Measurements from ENCODE around the gene CLEC14A.

GRCh38 chr14:38282936-38283335 is 27.0 kb upstream of the CLEC14A start:
- TF ChIP-seq CTCF (conservative IDR thresholded peaks at IDR 0.05) (no peak), EZH2 (IDR thresholded peaks at IDR 0.05; ENCODE audit: low read depth) (no peak)

All from PC-9 (cell line).